Lung (tissue), 12 donors: ENCODE measurements around the gene CGNL1. TPM values are rescaled to one million over a fixed set of nuclear protein-coding genes. Genes with fewer than 3 reads are reported as not detected.

Source experiments
- ATAC-seq: fragments of 200-7000 bp; cut with Tn5 transposase; one replicate; pipeline ENCODE4 v1.9.1; 2020; ENCODE audit warnings: moderate number of reproducible peaks; ENCODE audit not compliant: insufficient read depth, low FRiP score
- DNase-seq, 3 donors: peaks; one replicate each; pipeline ENCODE4 v3.0.0-alpha.2; 2013 to 2017
- H3K27ac ChIP-seq, 2 donors: one replicate each; pipeline ENCODE4 v1.5.1; 2013; ENCODE audit warnings: mild to moderate bottlenecking in 2 of 2, moderate library complexity in 2 of 2, control low read depth in 1 of 2, inconsistent platforms in 1 of 2, low read depth in 1 of 2, low read length in 1 of 2
- H3K27me3 ChIP-seq, 3 donors: one replicate each; pipeline ENCODE4 v1.5.1; 2013; ENCODE audit warnings: low read length in 2 of 3; ENCODE audit not compliant: control insufficient read depth in 3 of 3, insufficient read depth in 3 of 3
- H3K36me3 ChIP-seq, 4 donors: one replicate each; pipeline ENCODE4 v1.5.1; 2013; ENCODE audit warnings: low read length in 4 of 4, mild to moderate bottlenecking in 1 of 4, moderate library complexity in 1 of 4; ENCODE audit not compliant: control insufficient read depth in 4 of 4, insufficient read depth in 4 of 4
- H3K4me1 ChIP-seq, 5 donors: one replicate each; pipeline ENCODE4 v1.5.1; 2013; ENCODE audit warnings: low read length in 5 of 5, mild to moderate bottlenecking in 2 of 5, moderate library complexity in 1 of 5; ENCODE audit not compliant: control insufficient read depth in 5 of 5, insufficient read depth in 5 of 5
- H3K4me3 ChIP-seq: one replicate; pipeline ENCODE4 v1.5.1; 2013; ENCODE audit warnings: mild to moderate bottlenecking, control low read depth, moderate library complexity
- H3K9ac ChIP-seq, 2 donors: one replicate each; pipeline ENCODE4 v1.5.1; 2013; ENCODE audit warnings: low read length in 2 of 2, control low read depth in 1 of 2; ENCODE audit not compliant: insufficient read depth in 1 of 2
- H3K9me3 ChIP-seq, 4 donors: one replicate each; pipeline ENCODE4 v1.5.1; 2013; ENCODE audit warnings: low read length in 3 of 4, mild to moderate bottlenecking in 1 of 4, moderate library complexity in 1 of 4; ENCODE audit not compliant: control insufficient read depth in 4 of 4, insufficient read depth in 3 of 4
- CTCF ChIP-seq: IDR thresholded peaks from 2 replicates; pipeline ENCODE4 v1.5.1; 2012; ENCODE audit warnings: mild to moderate bottlenecking; ENCODE audit errors: control extremely low read depth, extremely low read depth
- WGBS, 2 donors: extraction: QIAGEN DNeasy Blood & Tissue Kit; methylation state at CpG; one replicate each; pipeline ENCODE4 v1.1.7; 2013; 5-methylcytosine and 5-hydroxymethylcytosine counted together
- polyA plus RNA-seq, 2 donors: library from polyadenylated mRNA; stranded (reverse); fragments of 200-250 nt; gene quantifications; one replicate each; pipeline ENCODE4 v1.2.1, GENCODE V29; 2013
- total RNA-seq, 2 donors: library from RNA; depleted of rRNA in 1 of 2; stranded (reverse); fragments of >200 nt in 1 of 2; gene quantifications; one replicate each; pipeline ENCODE4 v1.2.1, GENCODE V29; 2014 to 2021
- donor health status: control.
- donor health status: control.
- donor health status: Bipolar disorder and iron deficiency.
- donor health status: healthy.
- donor health status: DM: yes; HTN: yes; CAD: no.

The CGNL1 gene
- total and polyA plus RNA-seq, 4 donors: 9.0 to 42.5 (median 22.9) TPM

- no peaks in the 10 kb centered on the region for H3K27me3 ChIP-seq
- no peaks in the 10 kb centered on the region for H3K36me3 ChIP-seq
- peak overlapping the region in 1 of 2 donors; percentile 76 for H3K27ac ChIP-seq
- peak overlapping the region in 1 of 2 donors; percentile 61 for H3K9ac ChIP-seq
- 5 to 9% methylated on average over 47 to 48 of the region's 48 CpGs for WGBS, 2 donors
- peak; percentile 59 to 70 (median 64) for DNase-seq
- no peaks in the 10 kb centered on the region for H3K9me3 ChIP-seq
- peaks cover 0 to 16% (median 9%) of the 10 kb centered on the region in 5 donors for H3K4me1 ChIP-seq
- H3K4me3 ChIP-seq: peak overlapping the region; percentile 52
- ATAC-seq: peak; percentile 35
- no peak for TF ChIP-seq CTCF
Observed at GRCh38 chr15:57376696-57377477, 582 bp downstream of the CGNL1 start.

- ATAC-seq (no peak), DNase-seq (peak in 1 of 3 donors; percentile 12)
- no peaks in the 10 kb centered on the region for H3K27me3 ChIP-seq
- no peaks in the 10 kb centered on the region for H3K36me3 ChIP-seq
- no peaks in the 10 kb centered on the region for H3K9me3 ChIP-seq
- no peak for TF ChIP-seq CTCF
- peak overlapping the region in 1 of 2 donors; percentile 61 for H3K9ac ChIP-seq
- peaks cover 0 to 20% (median 9%) of the 10 kb centered on the region in 5 donors for H3K4me1 ChIP-seq
- no peak overlapping the region for H3K4me3 ChIP-seq
- peak overlapping the region in 1 of 2 donors; percentile 76 for H3K27ac ChIP-seq
- WGBS, 2 donors: 47 to 70% methylated on average over 4 of the region's 4 CpGs
Observed at GRCh38 chr15:57377478-57377847, 1.2 kb downstream of the CGNL1 start.

- Histone ChIP-seq H3K4me1 (peaks cover 0 to 23% (median 8%) of the 10 kb centered on the region in 5 donors), H3K27ac (no peak overlapping the region), H3K27me3 (no peaks in the 10 kb centered on the region), H3K4me3 (no peak overlapping the region), H3K36me3 (no peaks in the 10 kb centered on the region), H3K9me3 (no peaks in the 10 kb centered on the region), H3K9ac (no peak overlapping the region)
- DNase-seq (no peak), ATAC-seq (no peak)
- 55 to 69% methylated on average over 3 of the region's 3 CpGs for WGBS, 2 donors
- no peak for TF ChIP-seq CTCF
Observed at GRCh38 chr15:57379487-57379886, 3.2 kb downstream of the CGNL1 start.
